ENCODE measurements around the gene TFIP11.

The TFIP11 gene

GRCh38 chr22:26476705-26477340, 35.5 kb downstream of the TFIP11 start:
- DNase-seq, result no peak

GRCh38 chr22:26474682-26475081, 37.6 kb downstream of the TFIP11 start:
- DNase-seq, result no peak

- no peak for DNase-seq
Observed at GRCh38 chr22:26471522-26471921, 40.8 kb downstream of the TFIP11 start.

GRCh38 chr22:26470807-26471206, 41.5 kb downstream of the TFIP11 start:
- DNase-seq, result no peak

GRCh38 chr22:26466196-26466595, 46.1 kb downstream of the TFIP11 start:
- no peak for DNase-seq

- DNase-seq, result no peak
Observed at GRCh38 chr22:26464312-26464711, 48.0 kb downstream of the TFIP11 start.

GRCh38 chr22:26463688-26464087, 48.6 kb downstream of the TFIP11 start:
- no peak for DNase-seq

- DNase-seq, result no peak
Observed at GRCh38 chr22:26463101-26463661, 49.1 kb downstream of the TFIP11 start.

- no peak for DNase-seq
Observed at GRCh38 chr22:26462641-26463040, 49.6 kb downstream of the TFIP11 start.

- DNase-seq, result no peak
Observed at GRCh38 chr22:26462051-26462450, 50.2 kb downstream of the TFIP11 start.

- DNase-seq, result peak; percentile 13
Observed at GRCh38 chr22:26461188-26461810, 51.0 kb downstream of the TFIP11 start.

GRCh38 chr22:26460202-26460601, 52.1 kb downstream of the TFIP11 start:
- no peak for DNase-seq

- DNase-seq, result no peak
Observed at GRCh38 chr22:26457661-26458272, 54.5 kb downstream of the TFIP11 start.

- DNase-seq, result no peak
Observed at GRCh38 chr22:26453812-26454500, 58.3 kb downstream of the TFIP11 start.

GRCh38 chr22:26453216-26453615, 59.1 kb downstream of the TFIP11 start:
- no peak for DNase-seq

- DNase-seq, result no peak
Observed at GRCh38 chr22:26452236-26453016, 59.8 kb downstream of the TFIP11 start.

GRCh38 chr22:26450453-26451185, 61.7 kb downstream of the TFIP11 start:
- no peak for DNase-seq

GRCh38 chr22:26448941-26449340, 63.3 kb downstream of the TFIP11 start:
- no peak for DNase-seq

GRCh38 chr22:26448334-26448733, 63.9 kb downstream of the TFIP11 start:
- no peak for DNase-seq

- no peak for DNase-seq
Observed at GRCh38 chr22:26447584-26448329, 64.5 kb downstream of the TFIP11 start.

Measured in RPMI8226 (cell line).